ENCODE data around the gene DDIAS.
A peak's percentile ranks its signal among the peaks of the same experiment; 100 is the strongest.

Gene DDIAS

DNA sequence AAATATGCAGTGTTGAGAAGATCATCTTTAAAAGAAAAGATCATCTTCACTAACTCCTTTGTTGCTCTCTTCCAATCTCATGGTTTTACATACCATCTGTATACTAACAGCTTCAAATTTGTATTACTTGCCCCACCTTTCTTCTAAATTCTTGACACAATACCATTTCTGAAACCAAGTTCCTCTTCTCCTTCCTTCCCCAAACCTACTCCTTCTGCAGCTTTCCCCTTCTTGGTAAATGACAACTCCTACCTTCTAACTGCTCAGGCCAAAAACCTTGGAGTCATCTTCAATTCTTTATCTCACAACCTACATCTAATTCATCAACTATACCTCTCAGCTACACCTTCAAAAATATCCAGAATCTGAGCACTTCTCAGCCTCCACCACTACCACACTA lies 10.6 kb upstream of the DDIAS start:
- ChIA-PET CTCF (no interaction called here), POLR2A (interaction anchor here (1.7 kb wide), 1 partner anchor 11 kb away, joined by 7 read pairs; the partner anchor contains the start of gene DDIAS)
- DNase-seq (ENCODE audit: extremely low spot score), result no peak
- TF ChIP-seq SP1 (IDR thresholded peaks at IDR 0.05), result no peak
- no peak for TF ChIP-seq ZNF384 (IDR thresholded peaks at IDR 0.05)
- TF ChIP-seq L3MBTL2 (conservative IDR thresholded peaks at IDR 0.05), result no peak
- TF ChIP-seq CTBP1 (IDR thresholded peaks at IDR 0.05; ENCODE audit: borderline replicate concordance), result no peak
- no peak for TF ChIP-seq ARNT (IDR thresholded peaks at IDR 0.05)
- TF ChIP-seq FOXA1 (IDR thresholded peaks at IDR 0.05), result no peak
- TF ChIP-seq TARDBP (IDR thresholded peaks at IDR 0.05), result no peak
- TF ChIP-seq PKNOX1 (IDR thresholded peaks at IDR 0.05), result no peak
- no peak for TF ChIP-seq SUZ12 (IDR thresholded peaks at IDR 0.05)
- TF ChIP-seq BHLHE40 (IDR thresholded peaks at IDR 0.05; ENCODE audit: borderline replicate concordance), result no peak

GRCh38 chr11:82892611-82893169 lies 8.8 kb upstream of the DDIAS start:
- no peak for TF ChIP-seq PKNOX1 (IDR thresholded peaks at IDR 0.05)
- no peak for TF ChIP-seq FOXM1 (IDR thresholded peaks at IDR 0.05; ENCODE audit: borderline replicate concordance)
- TF ChIP-seq FOXK2 (IDR thresholded peaks at IDR 0.05), result no peak
- TF ChIP-seq ELF4 (IDR thresholded peaks at IDR 0.05), result no peak
- no peak for TF ChIP-seq BHLHE40 (IDR thresholded peaks at IDR 0.05; ENCODE audit: borderline replicate concordance)
- TF ChIP-seq CTBP1 (IDR thresholded peaks at IDR 0.05; ENCODE audit: borderline replicate concordance), result no peak
- TF ChIP-seq LEF1 (IDR thresholded peaks at IDR 0.05; ENCODE audit: borderline replicate concordance), result no peak
- TF ChIP-seq SUZ12 (IDR thresholded peaks at IDR 0.05), result no peak
- no peak for TF ChIP-seq NFRKB (IDR thresholded peaks at IDR 0.05)
- no peak for TF ChIP-seq ARNT (IDR thresholded peaks at IDR 0.05)
- no peak for TF ChIP-seq L3MBTL2 (conservative IDR thresholded peaks at IDR 0.05)
- TF ChIP-seq HDGF (IDR thresholded peaks at IDR 0.05; ENCODE audit: borderline replicate concordance), result no peak
- no peak for TF ChIP-seq ZNF384 (IDR thresholded peaks at IDR 0.05)
- TF ChIP-seq FOXA1 (IDR thresholded peaks at IDR 0.05), result no peak
- no peak for TF ChIP-seq SP1 (IDR thresholded peaks at IDR 0.05)
- TF ChIP-seq TARDBP (IDR thresholded peaks at IDR 0.05), result no peak
- POLR2A ChIA-PET, result interaction anchor here (1.3 kb wide), 1 partner anchor 8 kb away, joined by 5 read pairs; the partner anchor contains the start of gene PRCP
- CTCF ChIA-PET, result interaction anchor here (1.7 kb wide), 1 partner anchor 26 kb away, joined by 3 read pairs; no protein-coding TSS in a partner anchor
- DNase-seq (ENCODE audit: extremely low spot score), result no peak

DNA sequence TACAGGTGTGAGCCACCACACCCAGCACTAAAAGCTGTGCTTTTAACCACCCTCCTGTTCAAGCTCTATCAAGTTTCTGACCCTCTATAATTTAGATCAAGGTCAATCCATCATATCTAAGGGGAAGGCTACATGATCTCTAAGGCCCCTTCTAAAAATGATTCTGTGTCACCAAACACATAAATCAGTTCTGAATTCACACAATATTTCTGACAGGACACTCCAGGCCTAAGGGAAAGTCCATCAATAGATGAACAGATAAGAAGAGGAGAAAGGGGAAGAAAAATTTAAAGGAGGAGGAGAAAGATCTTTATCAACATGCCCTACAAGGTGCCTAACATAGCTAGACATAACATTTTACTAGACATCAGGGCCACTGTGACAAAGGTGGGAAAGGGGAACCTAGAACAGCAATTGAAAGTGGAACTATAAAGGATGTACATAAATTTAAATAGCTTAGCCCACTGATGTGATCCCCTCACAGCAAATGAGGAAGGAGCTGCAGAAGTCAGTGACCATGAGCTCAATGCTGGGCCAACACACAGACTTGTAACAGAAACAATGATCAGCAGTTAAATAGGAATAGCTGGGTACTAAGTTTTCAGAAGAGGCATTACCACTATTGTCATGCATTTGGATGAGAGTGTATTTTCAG lies 6.0 kb upstream of the DDIAS start:
- DNase-seq (ENCODE audit: extremely low spot score), result no peak
- CTCF ChIA-PET, result interaction anchor here (0.8 kb wide), 1 partner anchor 28 kb away, joined by 10 read pairs; no protein-coding TSS in a partner anchor
- POLR2A ChIA-PET, result no interaction called here
- TF ChIP-seq SUZ12 (IDR thresholded peaks at IDR 0.05) (no peak), PKNOX1 (IDR thresholded peaks at IDR 0.05) (peak; percentile 49; the same call in 1 of the 2 replicates)

DNA sequence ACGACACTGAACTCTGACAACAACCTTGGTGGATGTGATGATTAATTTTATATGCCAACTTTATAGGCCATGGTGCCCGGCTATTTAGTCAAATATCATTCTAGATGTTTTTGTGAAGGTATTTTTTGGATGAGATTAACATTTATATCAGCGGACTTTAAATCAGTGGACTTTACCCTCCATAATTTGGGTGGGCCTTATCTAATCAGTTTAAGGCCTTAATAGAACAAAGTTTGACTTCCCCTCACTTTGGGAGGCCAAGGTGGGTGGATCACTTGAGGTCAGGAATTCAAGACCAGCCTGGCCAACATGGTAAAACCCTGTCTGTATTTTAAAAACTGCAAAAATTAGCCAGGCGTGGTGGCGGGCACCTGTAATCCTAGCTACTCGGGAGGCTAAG lies 5.4 kb upstream of the DDIAS start:
- TF ChIP-seq FOXK2 (IDR thresholded peaks at IDR 0.05), result no peak
- TF ChIP-seq HDGF (IDR thresholded peaks at IDR 0.05; ENCODE audit: borderline replicate concordance), result no peak
- TF ChIP-seq ZNF384 (IDR thresholded peaks at IDR 0.05), result no peak
- TF ChIP-seq L3MBTL2 (conservative IDR thresholded peaks at IDR 0.05), result no peak
- TF ChIP-seq BHLHE40 (IDR thresholded peaks at IDR 0.05; ENCODE audit: borderline replicate concordance), result no peak
- TF ChIP-seq ELF4 (IDR thresholded peaks at IDR 0.05), result no peak
- TF ChIP-seq SP1 (IDR thresholded peaks at IDR 0.05), result no peak
- no peak for TF ChIP-seq NFRKB (IDR thresholded peaks at IDR 0.05)
- no peak for TF ChIP-seq PKNOX1 (IDR thresholded peaks at IDR 0.05)
- TF ChIP-seq SUZ12 (IDR thresholded peaks at IDR 0.05), result no peak
- no peak for TF ChIP-seq FOXM1 (IDR thresholded peaks at IDR 0.05; ENCODE audit: borderline replicate concordance)
- no peak for TF ChIP-seq TARDBP (IDR thresholded peaks at IDR 0.05)
- TF ChIP-seq LEF1 (IDR thresholded peaks at IDR 0.05; ENCODE audit: borderline replicate concordance), result no peak
- no peak for TF ChIP-seq CTBP1 (IDR thresholded peaks at IDR 0.05; ENCODE audit: borderline replicate concordance)
- TF ChIP-seq ARNT (IDR thresholded peaks at IDR 0.05), result no peak
- TF ChIP-seq FOXA1 (IDR thresholded peaks at IDR 0.05), result no peak
- CTCF ChIA-PET, result interaction anchor here (0.8 kb wide), 1 partner anchor 29 kb away, joined by 10 read pairs; no protein-coding TSS in a partner anchor
- no peak for DNase-seq (ENCODE audit: extremely low spot score)
- POLR2A ChIA-PET, result no interaction called here

DNA sequence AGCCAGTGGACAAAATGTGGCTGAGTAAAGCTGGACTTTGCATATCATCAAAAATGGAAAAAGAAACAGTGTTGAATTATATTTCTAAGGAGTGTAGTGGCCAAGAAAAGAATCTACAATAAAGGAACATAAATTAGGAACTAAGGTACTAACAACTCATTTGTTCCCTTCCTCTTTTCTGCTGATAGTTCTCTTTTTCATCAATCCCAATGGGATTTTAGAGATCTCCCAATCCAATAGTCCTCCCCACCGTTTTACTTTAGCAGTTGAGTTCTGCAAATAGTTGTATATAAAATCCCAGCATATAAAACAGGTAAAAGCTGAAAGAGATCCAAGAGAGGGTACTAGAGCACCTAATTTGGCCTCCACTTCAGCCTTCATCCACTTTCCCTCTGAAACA lies 3.3 kb upstream of the DDIAS start:
- DNase-seq (ENCODE audit: extremely low spot score), result no peak
- POLR2A ChIA-PET, result no interaction called here
- CTCF ChIA-PET, result no interaction called here
- TF ChIP-seq SP1 (IDR thresholded peaks at IDR 0.05) (no peak), NFRKB (IDR thresholded peaks at IDR 0.05) (no peak), FOXA1 (IDR thresholded peaks at IDR 0.05) (no peak), ELF4 (IDR thresholded peaks at IDR 0.05) (no peak), SUZ12 (IDR thresholded peaks at IDR 0.05) (no peak), ZNF384 (IDR thresholded peaks at IDR 0.05) (no peak), FOXM1 (IDR thresholded peaks at IDR 0.05; ENCODE audit: borderline replicate concordance) (no peak), CTBP1 (IDR thresholded peaks at IDR 0.05; ENCODE audit: borderline replicate concordance) (no peak), LEF1 (IDR thresholded peaks at IDR 0.05; ENCODE audit: borderline replicate concordance) (no peak), PKNOX1 (IDR thresholded peaks at IDR 0.05) (no peak)
